CD14-positive monocyte (primary cell): ENCODE measurements around the gene BCCIP. TPM values are rescaled to one million over a fixed set of nuclear protein-coding genes. Genes with fewer than 3 reads are reported as not detected.
A peak's percentile ranks its signal among the peaks of the same experiment; 100 is the strongest.

Source experiments
- DNase-seq, 3 donors: peaks; one replicate each; pipeline ENCODE4 v3.0.0-alpha.2; 2011 to 2022
- H2AFZ ChIP-seq: 2 replicates; pipeline ENCODE4 v1.6.0; 2012; ENCODE audit warnings: mild to moderate bottlenecking, low read depth, low read length, inconsistent platforms; ENCODE audit not compliant: insufficient read depth, poor library complexity, severe bottlenecking
- H3K27ac ChIP-seq, 2 donors: 1 replicate in 1 of 2; 2 replicates in 1 of 2; pipeline ENCODE4 v1.5.1; 2012 to 2013; ENCODE audit warnings: low read length in 2 of 2, control low read depth in 1 of 2, inconsistent platforms in 1 of 2, low read depth in 1 of 2, mild to moderate bottlenecking in 1 of 2
- H3K27me3 ChIP-seq, 2 donors: one replicate each; pipeline versions ENCODE4 v1.6.0 to v1.6.1; 2011 to 2013; ENCODE audit warnings: low read length in 2 of 2; ENCODE audit not compliant: control insufficient read depth in 2 of 2, insufficient read depth in 2 of 2
- H3K36me3 ChIP-seq, 2 donors: replicated peaks in 1 of 2; 1 replicate in 1 of 2; 2 replicates in 1 of 2; pipeline versions ENCODE4 v1.5.1 to v1.6.1; 2012 to 2013; ENCODE audit warnings: low read length in 2 of 2, control low read depth in 1 of 2, inconsistent platforms in 1 of 2, mild to moderate bottlenecking in 1 of 2; ENCODE audit not compliant: insufficient read depth in 2 of 2, control insufficient read depth in 1 of 2
- H3K4me1 ChIP-seq, 2 donors: 1 replicate in 1 of 2; 2 replicates in 1 of 2; pipeline versions ENCODE4 v1.5.1 to v1.6.1; 2012 to 2013; ENCODE audit warnings: low read length in 2 of 2, control low read depth in 1 of 2, inconsistent platforms in 1 of 2, mild to moderate bottlenecking in 1 of 2, moderate library complexity in 1 of 2; ENCODE audit not compliant: insufficient read depth in 2 of 2, control insufficient read depth in 1 of 2
- H3K4me2 ChIP-seq: replicated peaks from 2 replicates; pipeline ENCODE3; 2012; ENCODE audit warnings: low read length, moderate library complexity, mild to moderate bottlenecking; ENCODE audit not compliant: poor library complexity, severe bottlenecking; ENCODE audit errors: extremely low read depth
- H3K4me3 ChIP-seq, 3 experiments: fragments of 200-600 bp in 1 of 3; sonication (generic) in 1 of 3; replicated peaks in 1 of 3; 1 replicate in 2 of 3; 2 replicates in 1 of 3; pipeline ENCODE4 v1.5.1; 2011 to 2013; ENCODE audit warnings: low read length in 3 of 3, mild to moderate bottlenecking in 3 of 3, control low read depth in 2 of 3, low read depth in 2 of 3, inconsistent platforms in 1 of 3, moderate library complexity in 1 of 3
- H3K79me2 ChIP-seq: 2 replicates; pipeline ENCODE4 v1.6.0; 2012; ENCODE audit warnings: mild to moderate bottlenecking, control low read depth, inconsistent platforms, low read length, moderate library complexity; ENCODE audit not compliant: insufficient read depth
- H3K9ac ChIP-seq: 2 replicates; pipeline ENCODE4 v1.6.0; 2017; ENCODE audit warnings: low read length, mild to moderate bottlenecking; ENCODE audit not compliant: insufficient read depth, poor library complexity, severe bottlenecking
- H3K9me3 ChIP-seq, 2 donors: replicated peaks in 1 of 2; 1 replicate in 1 of 2; 2 replicates in 1 of 2; pipeline versions ENCODE4 v1.5.1 to v1.6.1; 2012 to 2013; ENCODE audit warnings: low read length in 2 of 2, control low read depth in 1 of 2; ENCODE audit not compliant: control insufficient read depth in 1 of 2, insufficient read depth in 1 of 2
- H4K20me1 ChIP-seq: 2 replicates; pipeline ENCODE4 v1.6.0; 2012; ENCODE audit warnings: mild to moderate bottlenecking, low read length, control low read depth, moderate library complexity; ENCODE audit not compliant: insufficient read depth
- H3K27ac Mint-ChIP-seq, 7 donors: one replicate each; pipeline ENCODE4 v1.8.0; 2020; ENCODE audit warnings: mild to moderate bottlenecking in 7 of 7, mixed read lengths in 7 of 7, moderate library complexity in 6 of 7, inconsistent platforms in 2 of 7
- H3K27me3 Mint-ChIP-seq, 3 donors: one replicate each; pipeline ENCODE4 v1.8.0; 2021 to 2022; ENCODE audit warnings: low read depth in 3 of 3, mild to moderate bottlenecking in 3 of 3, mixed read lengths in 3 of 3, moderate library complexity in 3 of 3, inconsistent platforms in 1 of 3
- H3K36me3 Mint-ChIP-seq, 2 donors: one replicate each; pipeline ENCODE4 v1.8.0; 2020; ENCODE audit warnings: mixed read lengths in 2 of 2, inconsistent platforms in 1 of 2, mild to moderate bottlenecking in 1 of 2
- H3K4me1 Mint-ChIP-seq: one replicate; pipeline ENCODE4 v1.8.0; 2020; ENCODE audit warnings: mild to moderate bottlenecking, mixed read lengths
- H3K4me3 Mint-ChIP-seq, 2 donors: one replicate each; pipeline ENCODE4 v1.8.0; 2020; ENCODE audit warnings: mild to moderate bottlenecking in 2 of 2, mixed read lengths in 2 of 2, moderate library complexity in 1 of 2
- H3K9me3 Mint-ChIP-seq, 7 donors: one replicate each; pipeline ENCODE4 v1.8.0; 2020 to 2022; ENCODE audit warnings: mixed read lengths in 7 of 7, mild to moderate bottlenecking in 6 of 7, moderate library complexity in 6 of 7, inconsistent platforms in 2 of 7
- CTCF ChIP-seq: fragments of 200-600 bp; IDR thresholded peaks from one replicate; pipeline ENCODE4 v1.8.0; 2022; ENCODE audit warnings: antibody characterized with exemption, mild to moderate bottlenecking
- WGBS: methylation state at CpG from one replicate; pipeline ENCODE4 v1.1.5; 2013; ENCODE audit warnings: missing lambda C conversion rate; ENCODE audit not compliant: insufficient coverage; 5-methylcytosine and 5-hydroxymethylcytosine counted together
- intact Hi-C, 2 donors: fragments of 100-400 bp; cut with micrococcal nuclease; formaldehyde crosslinking; loops; one replicate each; pipeline versions ENCODE4 v1.15.0 to v1.15.1; 2023
- polyA plus RNA-seq, 3 donors: library from polyadenylated mRNA; depleted of rRNA in 1 of 3; unstranded in 2 of 3; stranded (reverse) in 1 of 3; fragments of 300-500 nt in 2 of 3; fragments of >200 nt in 1 of 3; fragmentation: Illumina TruSeq in 2 of 3; gene quantifications; 1 replicate in 2 of 3; 2 replicates in 1 of 3; pipeline ENCODE4 v1.2.3, GENCODE V29; 2012 to 2021

BCCIP gene
- polyA plus RNA-seq, 3 donors = 16.0 to 61.7 (median 59.3) TPM

GRCh38 chr10:125840406-125840805, 17.1 kb downstream of the BCCIP start:
- TF ChIP-seq CTCF = no peak
- H3K36me3 ChIP-seq = peaks cover 75 to 99% of the 10 kb centered on the region in 2 donors
- H3K4me1 ChIP-seq = no peaks in the 10 kb centered on the region
- H3K9ac ChIP-seq = no peak overlapping the region
- no peaks in the 10 kb centered on the region for H3K79me2 ChIP-seq
- no peak overlapping the region for H3K4me3 ChIP-seq
- 98% methylated on average over 8 of the region's 9 CpGs for WGBS
- H3K27ac Mint-ChIP-seq = peak overlapping the region in 1 of 7 donors; percentile 70
- no peak overlapping the region for H2AFZ ChIP-seq
- no peak for DNase-seq
- H4K20me1 ChIP-seq = no peaks in the 10 kb centered on the region
- H3K27me3 ChIP-seq = no peaks in the 10 kb centered on the region
- intact Hi-C loops = no loop called here
- H3K27ac ChIP-seq = no peak overlapping the region
- no peaks in the 10 kb centered on the region for H3K9me3 Mint-ChIP-seq
- H3K4me2 ChIP-seq = no peak overlapping the region
- no peaks in the 10 kb centered on the region for H3K9me3 ChIP-seq
- no peak overlapping the region for H3K4me3 Mint-ChIP-seq
- H3K27me3 Mint-ChIP-seq = peaks cover 0 to 2% (median 1%) of the 10 kb centered on the region in 3 donors
- H3K4me1 Mint-ChIP-seq = no peaks in the 10 kb centered on the region
- H3K36me3 Mint-ChIP-seq = peaks cover 73 to 77% of the 10 kb centered on the region in 2 donors

- peaks cover 0 to 4% (median 1%) of the 10 kb centered on the region in 3 donors for H3K27me3 Mint-ChIP-seq
Observed at GRCh38 chr10:125840955-125841354, 17.6 kb downstream of the BCCIP start.

More at GRCh38 chr10:125840955-125841354, 17.6 kb downstream of the BCCIP start:
- Histone ChIP-seq H3K9ac (no peak overlapping the region), H3K36me3 (peaks cover 69 to 99% of the 10 kb centered on the region in 2 donors), H3K4me2 (no peak overlapping the region), H3K4me3 (no peak overlapping the region), H4K20me1 (no peaks in the 10 kb centered on the region), H3K9me3 (no peaks in the 10 kb centered on the region), H3K27ac (no peak overlapping the region), H3K4me1 (no peaks in the 10 kb centered on the region), H3K79me2 (no peaks in the 10 kb centered on the region), H2AFZ (no peak overlapping the region), H3K27me3 (no peaks in the 10 kb centered on the region)
- Mint-ChIP-seq H3K36me3 (peaks cover 71 to 72% of the 10 kb centered on the region in 2 donors), H3K9me3 (no peaks in the 10 kb centered on the region), H3K4me3 (no peak overlapping the region), H3K4me1 (no peaks in the 10 kb centered on the region), H3K27ac (no peak overlapping the region)
- no CpG with 5 or more reads among the region's 3 CpGs for WGBS
- no peak for TF ChIP-seq CTCF
- intact Hi-C loops = no loop called here
- DNase-seq = no peak
